Loucy (cell line): Measurements from ENCODE around the gene PAQR6.

Source experiments
- EZH2phosphoT487 ChIP-seq: fragments of 200-600 bp; IDR thresholded peaks from 2 replicates; pipeline ENCODE4 v1.6.1; 2018; ENCODE audit warnings: antibody characterized with exemption, mild to moderate bottlenecking, moderate library complexity, borderline replicate concordance
- TF ChIP-seq, protein P1 (sequence below): fragments of 200-600 bp; sonication (generic); conservative IDR thresholded peaks from 2 replicates; pipeline ENCODE4 v1.5.1; 2014; ENCODE audit warnings: mild to moderate bottlenecking, antibody characterized with exemption, low read length

DNA sequence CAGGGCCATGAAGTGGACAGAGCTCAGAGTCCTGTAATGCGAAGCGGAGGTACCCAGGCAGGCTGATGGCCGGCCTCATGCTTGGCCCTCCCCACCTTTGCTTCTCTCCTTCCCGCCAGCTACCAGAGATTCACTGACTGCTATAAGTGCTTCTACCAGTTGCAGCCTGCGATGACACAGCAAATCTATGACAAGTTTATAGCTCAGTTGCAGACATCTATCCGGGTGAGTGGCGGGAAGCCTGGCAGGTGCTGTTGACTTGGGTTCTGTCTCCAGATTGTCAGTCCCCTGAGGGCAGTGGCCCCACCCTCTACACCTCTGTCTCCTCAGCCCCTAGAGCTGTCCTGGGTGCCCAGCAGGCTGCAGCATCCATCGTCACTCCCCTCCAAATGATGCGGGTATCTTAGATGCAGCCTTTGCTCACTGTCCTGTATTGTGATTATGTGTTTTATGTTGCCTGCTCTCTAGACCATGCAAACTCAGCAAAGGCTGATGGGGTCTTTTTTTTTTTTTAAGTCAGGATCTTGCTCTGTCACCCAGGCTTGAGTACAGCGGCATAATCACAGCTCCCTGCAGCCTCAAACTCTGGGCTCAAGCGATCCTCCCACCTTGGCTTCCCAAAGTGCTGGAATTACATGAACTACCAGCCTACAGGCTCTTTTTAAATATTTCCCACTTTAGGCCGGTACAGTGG is 15.5 kb downstream of the PAQR6 start:
- TF ChIP-seq, protein P1, sequence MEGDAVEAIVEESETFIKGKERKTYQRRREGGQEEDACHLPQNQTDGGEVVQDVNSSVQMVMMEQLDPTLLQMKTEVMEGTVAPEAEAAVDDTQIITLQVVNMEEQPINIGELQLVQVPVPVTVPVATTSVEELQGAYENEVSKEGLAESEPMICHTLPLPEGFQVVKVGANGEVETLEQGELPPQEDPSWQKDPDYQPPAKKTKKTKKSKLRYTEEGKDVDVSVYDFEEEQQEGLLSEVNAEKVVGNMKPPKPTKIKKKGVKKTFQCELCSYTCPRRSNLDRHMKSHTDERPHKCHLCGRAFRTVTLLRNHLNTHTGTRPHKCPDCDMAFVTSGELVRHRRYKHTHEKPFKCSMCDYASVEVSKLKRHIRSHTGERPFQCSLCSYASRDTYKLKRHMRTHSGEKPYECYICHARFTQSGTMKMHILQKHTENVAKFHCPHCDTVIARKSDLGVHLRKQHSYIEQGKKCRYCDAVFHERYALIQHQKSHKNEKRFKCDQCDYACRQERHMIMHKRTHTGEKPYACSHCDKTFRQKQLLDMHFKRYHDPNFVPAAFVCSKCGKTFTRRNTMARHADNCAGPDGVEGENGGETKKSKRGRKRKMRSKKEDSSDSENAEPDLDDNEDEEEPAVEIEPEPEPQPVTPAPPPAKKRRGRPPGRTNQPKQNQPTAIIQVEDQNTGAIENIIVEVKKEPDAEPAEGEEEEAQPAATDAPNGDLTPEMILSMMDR: no peak
- TF ChIP-seq EZH2phosphoT487: no peak
